H1 (cell line): ENCODE measurements around the gene MTM1. TPM values are rescaled to one million over a fixed set of nuclear protein-coding genes. Genes with fewer than 3 reads are reported as not detected.

ENCODE experiments used
- CTCF ChIA-PET: fragments of 300-600 bp; sonication (Branson Sonifier 250); formaldehyde crosslinking; loops from one replicate; lab custom pipeline; 2021; ENCODE audit not compliant: partially characterized antibody; lab: Charles Lee
- POLR2A ChIA-PET: fragments of 300-600 bp; sonication (Branson Sonifier 250); formaldehyde crosslinking; loops from one replicate; lab custom pipeline; 2021; ENCODE audit warnings: inconsistent platforms; ENCODE audit not compliant: partially characterized antibody; lab: Charles Lee
- DNase-seq, 2 experiments: peaks; one replicate each; pipeline versions ENCODE4 v3.0.0 to v3.0.0-alpha.2; 2010 to 2022; ENCODE audit warnings: low spot score in 2 of 2, low read depth in 1 of 2, mixed read lengths in 1 of 2
- FAIRE-seq: peaks from 2 replicates; lab custom pipeline; 2011; peaks lifted over from hg19 to GRCh38; lab: Jason Lieb, UNC
- H2AFZ ChIP-seq: 2 replicates; pipeline ENCODE4 v1.8.1; 2012; ENCODE audit warnings: low read length, inconsistent platforms
- H2AK5ac ChIP-seq: 2 replicates; pipeline ENCODE4 v1.6.1; 2013; ENCODE audit warnings: low read depth, low read length
- H2BK120ac ChIP-seq: replicated peaks from 2 replicates; pipeline ENCODE3; 2013; ENCODE audit warnings: low read depth, low read length, inconsistent platforms
- H2BK12ac ChIP-seq: 2 replicates; pipeline ENCODE4 v1.6.1; 2013; ENCODE audit warnings: low read depth, low read length
- H2BK15ac ChIP-seq: 2 replicates; pipeline ENCODE4 v1.6.1; 2013; ENCODE audit warnings: low read length
- H2BK20ac ChIP-seq: 2 replicates; pipeline ENCODE4 v1.6.1; 2013; ENCODE audit warnings: low read length
- H2BK5ac ChIP-seq: 2 replicates; pipeline ENCODE4 v1.6.1; 2013; ENCODE audit warnings: low read depth, low read length
- H3K14ac ChIP-seq: 2 replicates; pipeline ENCODE4 v1.6.1; 2013; ENCODE audit warnings: inconsistent platforms; ENCODE audit not compliant: insufficient read length
- H3K18ac ChIP-seq: 2 replicates; pipeline ENCODE4 v1.6.1; 2013; ENCODE audit warnings: low read length; ENCODE audit errors: extremely low read depth
- H3K23ac ChIP-seq: 2 replicates; pipeline ENCODE4 v1.6.1; 2013; ENCODE audit warnings: inconsistent platforms; ENCODE audit not compliant: insufficient read length
- H3K23me2 ChIP-seq: 2 replicates; pipeline ENCODE4 v1.6.1; 2013; ENCODE audit warnings: low read depth, low read length
- H3K27ac ChIP-seq: 2 replicates; pipeline ENCODE4 v1.6.1; 2011; ENCODE audit warnings: low read depth, low read length, inconsistent platforms
- H3K27me3 ChIP-seq, 4 experiments: replicated peaks in 1 of 4; 1 replicate in 1 of 4; 2 replicates in 3 of 4; pipeline versions ENCODE4 v1.6.1 to v1.8.1; 2011 to 2013; ENCODE audit warnings: low read length in 3 of 4, mild to moderate bottlenecking in 3 of 4, inconsistent platforms in 2 of 4, mixed read lengths in 2 of 4, moderate library complexity in 1 of 4; ENCODE audit not compliant: control insufficient read depth in 3 of 4, insufficient read depth in 3 of 4; ENCODE audit errors: extremely low read depth in 1 of 4
- H3K36me3 ChIP-seq, 4 experiments: 2 replicates each; pipeline versions ENCODE4 v1.6.1 to v1.8.1; 2011 to 2013; ENCODE audit warnings: mild to moderate bottlenecking in 4 of 4, low read length in 3 of 4, moderate library complexity in 2 of 4, control low read depth in 1 of 4, inconsistent platforms in 1 of 4; ENCODE audit not compliant: insufficient read depth in 4 of 4, control insufficient read depth in 2 of 4
- H3K4ac ChIP-seq: replicated peaks from 2 replicates; pipeline ENCODE3; 2013; ENCODE audit warnings: low read length, low read depth, mixed read lengths, inconsistent platforms; ENCODE audit not compliant: insufficient read length
- H3K4me1 ChIP-seq, 4 experiments: replicated peaks in 1 of 4; 1 replicate in 1 of 4; 2 replicates in 3 of 4; pipeline versions ENCODE4 v1.6.1 to v1.8.1; 2011 to 2013; ENCODE audit warnings: low read length in 3 of 4, inconsistent platforms in 2 of 4, mixed read lengths in 1 of 4; ENCODE audit not compliant: insufficient read depth in 4 of 4, control insufficient read depth in 3 of 4
- H3K4me2 ChIP-seq, 2 experiments: 2 replicates each; pipeline versions ENCODE4 v1.6.1 to v1.8.1; 2011 to 2013; ENCODE audit warnings: low read depth in 2 of 2, low read length in 2 of 2, control low read depth in 1 of 2, inconsistent platforms in 1 of 2, mild to moderate bottlenecking in 1 of 2; ENCODE audit not compliant: insufficient read depth in 1 of 2
- H3K4me3 ChIP-seq, 4 experiments: fragments of 200-600, 300-600 bp in 1 of 4; sonication (generic), shearing (Covaris generic), sonication (Bioruptor Twin) in 1 of 4; 2 replicates each; pipeline versions ENCODE4 v1.5.1 to v1.8.1; 2011 to 2016; ENCODE audit warnings: low read length in 4 of 4, low read depth in 3 of 4, control low read depth in 2 of 4, inconsistent platforms in 2 of 4, mild to moderate bottlenecking in 2 of 4, mixed read lengths in 1 of 4, moderate library complexity in 1 of 4; ENCODE audit not compliant: insufficient read depth in 2 of 4; ENCODE audit errors: extremely low read depth in 1 of 4
- H3K56ac ChIP-seq: replicated peaks from 2 replicates; pipeline ENCODE3; 2013; ENCODE audit warnings: low read depth, mild to moderate bottlenecking, mixed read lengths, low read length, inconsistent platforms; ENCODE audit not compliant: insufficient read length
- H3K79me1 ChIP-seq: 2 replicates; pipeline ENCODE4 v1.6.1; 2013; ENCODE audit warnings: low read depth, low read length, control low read depth
- H3K79me2 ChIP-seq, 2 experiments: 2 replicates each; pipeline versions ENCODE4 v1.6.1 to v1.8.1; 2012 to 2013; ENCODE audit warnings: low read length in 2 of 2, mild to moderate bottlenecking in 2 of 2, inconsistent platforms in 1 of 2; ENCODE audit not compliant: insufficient read depth in 2 of 2, control insufficient read depth in 1 of 2
- H3K9ac ChIP-seq, 4 experiments: replicated peaks in 1 of 4; 1 replicate in 1 of 4; 2 replicates in 3 of 4; pipeline versions ENCODE4 v1.6.1 to v1.8.1; 2011 to 2013; ENCODE audit warnings: low read depth in 3 of 4, low read length in 3 of 4, control low read depth in 2 of 4, mild to moderate bottlenecking in 2 of 4, moderate library complexity in 2 of 4, inconsistent platforms in 1 of 4; ENCODE audit errors: extremely low read depth in 1 of 4
- H3K9me3 ChIP-seq, 2 experiments: 2 replicates each; pipeline versions ENCODE4 v1.6.1 to v1.8.1; 2012 to 2013; ENCODE audit warnings: mild to moderate bottlenecking in 2 of 2, moderate library complexity in 2 of 2, control low read depth in 1 of 2, inconsistent platforms in 1 of 2, low read depth in 1 of 2, low read length in 1 of 2, mixed read lengths in 1 of 2; ENCODE audit not compliant: insufficient read depth in 2 of 2
- H4K20me1 ChIP-seq, 2 experiments: replicated peaks in 1 of 2; 2 replicates each; pipeline versions ENCODE3 to v1.8.1; 2011 to 2013; ENCODE audit warnings: inconsistent platforms in 2 of 2, low read length in 2 of 2, mild to moderate bottlenecking in 1 of 2; ENCODE audit not compliant: insufficient read depth in 2 of 2, control insufficient read depth in 1 of 2
- H4K5ac ChIP-seq: 2 replicates; pipeline ENCODE4 v1.6.1; 2013; ENCODE audit warnings: low read length, low read depth, mixed read lengths, inconsistent platforms; ENCODE audit not compliant: insufficient read length
- H4K8ac ChIP-seq: 2 replicates; pipeline ENCODE4 v1.8.0; 2013; ENCODE audit warnings: mild to moderate bottlenecking, moderate library complexity, low read length, inconsistent platforms; ENCODE audit not compliant: insufficient read depth; ENCODE audit errors: extremely low read depth
- H4K91ac ChIP-seq: replicated peaks from 2 replicates; pipeline ENCODE3; 2013; ENCODE audit warnings: low read length, mixed read lengths, inconsistent platforms; ENCODE audit not compliant: insufficient read length
- CHD2 ChIP-seq: IDR thresholded peaks from 2 replicates; pipeline ENCODE4 v1.6.1; 2012; ENCODE audit warnings: low read length, improper control_type of control experiment
- CTBP2 ChIP-seq: IDR thresholded peaks from 2 replicates; pipeline ENCODE4 v1.7.0; 2011; ENCODE audit warnings: borderline replicate concordance, mild to moderate bottlenecking, moderate library complexity, mixed read lengths, low read length; ENCODE audit not compliant: insufficient read depth, insufficient read length
- EP300 ChIP-seq, 2 experiments: IDR thresholded peaks; 1 replicate in 1 of 2; 2 replicates in 1 of 2; pipeline ENCODE4 v1.6.1; 2011 to 2012; ENCODE audit warnings: low read depth in 2 of 2, low read length in 2 of 2, mild to moderate bottlenecking in 2 of 2, borderline replicate concordance in 1 of 2, inconsistent platforms in 1 of 2, moderate library complexity in 1 of 2
- EZH2 ChIP-seq: fragments of 200-600 bp; sonication (generic); IDR thresholded peaks from 2 replicates; pipeline ENCODE4 v1.7.1; 2012; ENCODE audit warnings: low read depth, mild to moderate bottlenecking, moderate library complexity, low read length, inconsistent platforms; ENCODE audit not compliant: severe bottlenecking
- GABPA ChIP-seq: IDR thresholded peaks from 2 replicates; pipeline ENCODE4 v1.6.1; 2011; ENCODE audit warnings: mild to moderate bottlenecking, low read length, moderate library complexity, borderline replicate concordance; ENCODE audit not compliant: insufficient read depth
- JUN ChIP-seq: IDR thresholded peaks from 2 replicates; pipeline ENCODE4 v1.6.1; 2011; ENCODE audit warnings: low read depth, mild to moderate bottlenecking, improper control_type of control experiment, low read length
- KDM5A ChIP-seq: fragments of 200-600 bp; IDR thresholded peaks from 2 replicates; pipeline ENCODE4 v1.7.1; 2012; ENCODE audit warnings: mild to moderate bottlenecking, low read length, inconsistent platforms, mixed read lengths
- MAFK ChIP-seq: IDR thresholded peaks from 2 replicates; pipeline ENCODE4 v1.6.1; 2012; ENCODE audit warnings: low read depth, mild to moderate bottlenecking, improper control_type of control experiment, low read length
- POU5F1 ChIP-seq: IDR thresholded peaks from 2 replicates; pipeline ENCODE4 v1.6.1; 2011; ENCODE audit warnings: low read depth, mild to moderate bottlenecking, low read length, moderate library complexity
- SIN3A ChIP-seq, 2 experiments: IDR thresholded peaks in 1 of 2; conservative IDR thresholded peaks in 1 of 2; 2 replicates each; pipeline ENCODE4 v1.6.1; 2011 to 2012; ENCODE audit warnings: low read length in 2 of 2, improper control_type of control experiment in 1 of 2, low read depth in 1 of 2, mild to moderate bottlenecking in 1 of 2
- SIRT6 ChIP-seq: IDR thresholded peaks from one replicate; pipeline ENCODE4 v1.7.1; 2012; ENCODE audit warnings: low read length, inconsistent platforms
- SIX5 ChIP-seq: IDR thresholded peaks from 2 replicates; pipeline ENCODE4 v1.6.1; 2011; ENCODE audit warnings: mild to moderate bottlenecking, low read depth, low read length
- WGBS, 2 experiments: shearing (Covaris generic) in 1 of 2; methylation state at CpG; one replicate each; pipeline versions ENCODE4 v1.1.6 to v1.1.7; 2013 to 2015; ENCODE audit warnings: low lambda C conversion rate in 2 of 2, mixed read lengths in 2 of 2, inconsistent platforms in 1 of 2, low coverage in 1 of 2, missing lambda C conversion rate in 1 of 2; ENCODE audit not compliant: insufficient replicate concordance in 2 of 2, insufficient coverage in 1 of 2, insufficient read length in 1 of 2; ENCODE audit errors: extremely low coverage in 1 of 2, missing lambda C conversion rate in 1 of 2; 5-methylcytosine and 5-hydroxymethylcytosine counted together
- polyA plus RNA-seq, 7 experiments: library from polyadenylated mRNA; depleted of rRNA in 3 of 7; stranded (reverse) in 5 of 7; unstranded in 2 of 7; fragments of >200 nt in 5 of 7; fragments of 200-250 nt in 2 of 7; gene quantifications; 1 replicate in 5 of 7; 2 replicates in 1 of 7; 4 replicates in 1 of 7; pipeline versions ENCODE4 v1.2.1 to v1.2.3, GENCODE V29; 2011 to 2013; ENCODE audit warnings: missing spikeins in 2 of 7, mixed read lengths in 2 of 7
- total RNA-seq: library from RNA; stranded (reverse); fragmentation: NEBNext Ultra II Directional; extraction: Animal tissue kit (Norgen Biotek cat#: 25700); gene quantifications from 2 replicates; pipeline ENCODE4 v1.2.1, GENCODE V29; 2021
- TF ChIP-seq, protein P1 (sequence below): IDR thresholded peaks from 2 replicates; pipeline ENCODE4 v1.6.1; 2011; ENCODE audit warnings: low read length, improper control_type of control experiment

Gene MTM1
- total and polyA plus RNA-seq, 2 of the 8 experiments (the other 6 are each of a cell fraction or from before 2014, with no cell fraction given), result 2.3 to 8.4 TPM

DNA sequence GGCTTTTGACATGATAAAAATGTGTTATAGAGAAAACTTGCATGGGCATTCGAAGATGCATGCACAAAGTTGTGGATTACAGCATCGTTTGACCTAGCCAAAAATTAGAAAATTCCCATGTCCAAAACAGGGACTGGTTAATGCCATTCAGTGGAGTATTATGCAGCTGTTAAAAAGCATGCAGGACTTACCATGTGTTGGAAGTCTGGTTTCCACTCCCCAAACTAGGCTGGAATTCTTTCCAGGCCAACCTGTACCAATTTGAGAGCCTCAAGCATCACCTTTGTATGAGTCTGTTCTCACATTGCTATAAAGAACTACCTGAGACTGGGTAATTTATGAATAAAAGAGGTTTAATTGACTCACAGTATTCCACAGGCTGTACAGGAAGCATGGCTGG is 45.9 kb upstream of the MTM1 start:
- TF ChIP-seq GABPA (no peak), KDM5A (no peak), MAFK (no peak), CTBP2 (no peak), JUN (no peak), EZH2 (no peak), SIRT6 (no peak), POU5F1 (no peak), EP300 (IDR thresholded peaks at IDR 0.05; ENCODE audit: borderline replicate concordance in 1 of 2, low read depth in 2 of 2, low read length in 2 of 2) (no peak), SIN3A (conservative IDR thresholded peaks at IDR 0.05 in 1 of 2, IDR thresholded peaks at IDR 0.05 in 1 of 2; ENCODE audit: low read depth in 1 of 2, low read length in 2 of 2) (no peak), SIX5 (no peak), CHD2 (no peak)
- TF ChIP-seq, protein P1, sequence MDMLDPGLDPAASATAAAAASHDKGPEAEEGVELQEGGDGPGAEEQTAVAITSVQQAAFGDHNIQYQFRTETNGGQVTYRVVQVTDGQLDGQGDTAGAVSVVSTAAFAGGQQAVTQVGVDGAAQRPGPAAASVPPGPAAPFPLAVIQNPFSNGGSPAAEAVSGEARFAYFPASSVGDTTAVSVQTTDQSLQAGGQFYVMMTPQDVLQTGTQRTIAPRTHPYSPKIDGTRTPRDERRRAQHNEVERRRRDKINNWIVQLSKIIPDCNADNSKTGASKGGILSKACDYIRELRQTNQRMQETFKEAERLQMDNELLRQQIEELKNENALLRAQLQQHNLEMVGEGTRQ, result no peak
- DNase-seq (no peak), FAIRE-seq (no peak)
- H4K8ac ChIP-seq, result no peak overlapping the region
- no peak overlapping the region for H2BK5ac ChIP-seq
- no peak overlapping the region for H3K9ac ChIP-seq
- H3K79me2 ChIP-seq, result no peaks in the 10 kb centered on the region
- no peaks in the 10 kb centered on the region for H3K4me1 ChIP-seq
- no peak overlapping the region for H3K4ac ChIP-seq
- H3K27ac ChIP-seq, result no peak overlapping the region
- H3K4me2 ChIP-seq, result no peak overlapping the region
- H2BK12ac ChIP-seq, result no peak overlapping the region
- 94% methylated on average over 2 of the region's 2 CpGs; no CpG with 5 or more reads in 1 of the 2 experiments for WGBS, 2 experiments
- no peak overlapping the region for H3K23ac ChIP-seq
- H3K23me2 ChIP-seq, result no peaks in the 10 kb centered on the region
- no peak overlapping the region for H3K14ac ChIP-seq
- H2AFZ ChIP-seq, result no peak overlapping the region
- H2BK120ac ChIP-seq, result no peak overlapping the region
- H3K4me3 ChIP-seq, result no peak overlapping the region
- no peak overlapping the region for H3K18ac ChIP-seq
- ChIA-PET POLR2A (no interaction called here), CTCF (interaction anchor here (0.5 kb wide), 1 partner anchor 556 kb away, joined by 3 read pairs; no protein-coding TSS in a partner anchor)
- H4K20me1 ChIP-seq, result no peaks in the 10 kb centered on the region
- no peak overlapping the region for H3K56ac ChIP-seq
- H3K36me3 ChIP-seq, result no peaks in the 10 kb centered on the region
- no peak overlapping the region for H2BK15ac ChIP-seq
- no peaks in the 10 kb centered on the region for H3K9me3 ChIP-seq
- no peak overlapping the region for H4K91ac ChIP-seq
- H4K5ac ChIP-seq, result no peak overlapping the region
- no peaks in the 10 kb centered on the region for H3K79me1 ChIP-seq
- H3K27me3 ChIP-seq, result no peaks in the 10 kb centered on the region
- H2BK20ac ChIP-seq, result no peak overlapping the region
- no peak overlapping the region for H2AK5ac ChIP-seq
